Stomach smooth muscle (tissue), 2 donors: ENCODE results near the gene ARHGEF37.
"Not testable (repeated sequence)": the region's sequence is repeated elsewhere in the genome, so short reads cannot be mapped to it uniquely, and the experiment has no call there.

Source experiments
- H3K27ac ChIP-seq: one replicate; pipeline ENCODE4 v1.7.0; 2013; ENCODE audit warnings: mild to moderate bottlenecking, low read length, inconsistent platforms
- H3K27me3 ChIP-seq, 2 donors: one replicate each; pipeline ENCODE4 v1.7.0; 2013; ENCODE audit warnings: low read length in 2 of 2; ENCODE audit not compliant: insufficient read depth in 2 of 2, control insufficient read depth in 1 of 2
- H3K36me3 ChIP-seq, 2 donors: one replicate each; pipeline ENCODE4 v1.7.0; 2013; ENCODE audit warnings: low read length in 2 of 2; ENCODE audit not compliant: control insufficient read depth in 2 of 2, insufficient read depth in 2 of 2
- H3K4me1 ChIP-seq: one replicate; pipeline ENCODE4 v1.7.0; 2013; ENCODE audit warnings: low read length; ENCODE audit not compliant: control insufficient read depth, insufficient read depth
- H3K4me3 ChIP-seq, 2 donors: one replicate each; pipeline ENCODE4 v1.7.0; 2013; ENCODE audit warnings: low read length in 2 of 2
- H3K9ac ChIP-seq, 2 donors: one replicate each; pipeline ENCODE4 v1.7.0; 2013; ENCODE audit warnings: low read length in 2 of 2, mild to moderate bottlenecking in 1 of 2
- H3K9me3 ChIP-seq, 2 donors: one replicate each; pipeline ENCODE4 v1.7.0; 2013; ENCODE audit warnings: low read length in 2 of 2; ENCODE audit not compliant: control insufficient read depth in 2 of 2
- donor health status: healthy.
- donor health status: Pancreatic carcinoma.

Gene ARHGEF37

DNA sequence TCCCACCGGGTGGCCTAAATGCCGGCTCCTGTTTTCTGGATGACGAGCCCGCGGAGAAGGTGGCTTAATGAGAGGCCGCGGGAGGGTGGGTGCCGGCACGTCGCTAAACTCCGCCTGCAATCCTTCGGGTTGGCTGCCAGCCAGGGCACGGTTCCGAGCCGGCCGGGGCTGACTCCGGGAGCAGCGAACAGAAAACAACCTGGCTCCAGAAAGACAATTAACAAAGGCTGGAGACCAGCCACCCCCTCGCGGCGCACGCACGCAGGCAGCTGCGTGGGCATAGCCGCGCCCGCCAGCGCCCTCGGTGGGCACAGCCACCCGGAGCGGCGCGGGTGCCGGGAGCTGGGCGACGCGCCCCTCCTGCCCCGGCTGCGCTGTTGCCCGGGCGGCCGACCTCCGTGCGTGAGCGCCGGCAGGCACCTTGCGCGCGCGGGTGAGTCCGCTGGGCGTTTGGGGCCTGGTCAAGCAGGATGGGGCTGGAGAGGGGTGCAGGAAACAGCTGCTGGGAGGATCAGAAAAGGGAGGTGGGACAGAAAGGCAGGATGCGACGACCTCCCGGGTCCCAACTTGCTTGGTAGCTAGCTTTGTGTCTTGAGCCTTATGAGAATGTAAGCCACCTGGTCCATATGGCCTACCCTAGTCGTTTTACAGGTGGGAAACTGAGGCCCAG is at the start of gene ARHGEF37:
TSS of gene ARHGEF37 (plus strand) at position 307 of the 670 bp plus-strand sequence. CDS start 16,272 bp downstream, outside the sequence.
- Histone ChIP-seq H3K9ac (peak within 1 kb of the TSS; percentile 65 to 91), H3K27ac (peak within 1 kb of the TSS; percentile 94), H3K4me1 (peaks cover 30% of the 10 kb centered on the region), H3K36me3 (no peaks in the 10 kb centered on the region), H3K27me3 (no peaks in the 10 kb centered on the region), H3K4me3 (peak within 1 kb of the TSS; percentile 90 to 91), H3K9me3 (no peaks in the 10 kb centered on the region)

DNA sequence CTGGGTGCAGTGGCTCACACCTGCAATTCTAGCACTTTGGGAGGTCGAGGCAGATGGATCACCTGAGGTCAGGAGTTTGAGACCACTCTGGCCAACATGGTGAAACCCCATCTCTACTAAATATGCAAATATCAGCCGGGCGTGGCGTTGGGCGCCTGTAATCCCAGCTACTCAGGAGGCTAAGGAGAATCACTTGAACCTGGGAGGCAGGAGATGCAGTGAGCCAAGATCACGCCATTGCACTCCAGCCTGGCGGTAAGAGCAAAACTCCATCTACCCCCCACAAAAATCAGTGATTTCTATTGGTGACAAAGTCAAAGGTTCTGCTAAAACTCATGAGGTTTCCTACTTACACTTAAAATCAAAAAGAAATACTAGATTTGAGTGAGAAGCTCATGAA is 48.9 kb upstream of the ARHGEF37 start:
- no peak overlapping the region for H3K9ac ChIP-seq
- no peak overlapping the region for H3K4me3 ChIP-seq
- H3K27me3 ChIP-seq: no peaks in the 10 kb centered on the region
- H3K4me1 ChIP-seq: peaks cover 14% of the 10 kb centered on the region
- H3K9me3 ChIP-seq: no peaks in the 10 kb centered on the region
- H3K36me3 ChIP-seq: peaks cover 7% of the 10 kb centered on the region in 2 donors
- H3K27ac ChIP-seq: no peak overlapping the region

- not testable (repeated sequence) for H3K27me3 ChIP-seq, H3K27ac ChIP-seq, H3K9ac ChIP-seq, H3K4me3 ChIP-seq, H3K9me3 ChIP-seq
- H3K36me3 ChIP-seq: peaks cover 7 to 10% of the 10 kb centered on the region in 2 donors
- peaks cover 14% of the 10 kb centered on the region for H3K4me1 ChIP-seq
Measured at GRCh38 chr5:149535787-149536186, 45.5 kb upstream of the ARHGEF37 start.

DNA sequence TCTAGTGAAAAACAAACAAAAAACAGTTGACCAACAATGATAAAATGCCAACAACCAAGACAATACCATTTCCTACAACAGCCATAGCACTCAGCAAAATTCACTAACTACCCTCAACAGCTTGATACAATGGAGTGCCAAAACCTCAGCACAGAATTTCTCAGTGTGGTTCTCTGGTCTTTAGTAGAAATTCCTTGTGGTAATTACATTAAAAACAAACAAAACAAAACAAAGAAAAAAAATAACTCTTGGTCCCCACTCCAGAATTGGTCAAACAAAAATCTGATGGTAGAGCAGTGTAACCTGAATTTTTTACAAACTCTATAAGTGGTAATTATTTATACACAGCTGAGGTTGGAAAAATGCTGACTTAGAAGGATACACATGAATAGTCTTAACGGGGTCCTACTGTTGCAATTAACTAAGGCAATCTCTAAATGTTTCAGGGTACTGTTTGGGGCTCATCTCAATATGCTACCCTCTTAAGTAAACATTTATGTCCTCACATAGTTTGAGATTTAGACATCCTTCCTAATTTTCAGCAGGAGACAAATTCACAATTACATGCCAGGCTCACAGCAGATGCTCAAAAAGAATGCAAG is 43.8 kb upstream of the ARHGEF37 start:
- H3K36me3 ChIP-seq: peaks cover 7 to 13% of the 10 kb centered on the region in 2 donors
- H3K9me3 ChIP-seq: no peaks in the 10 kb centered on the region
- H3K9ac ChIP-seq: no peak overlapping the region
- H3K4me3 ChIP-seq: no peak overlapping the region
- H3K27me3 ChIP-seq: no peaks in the 10 kb centered on the region
- H3K4me1 ChIP-seq: peaks cover 19% of the 10 kb centered on the region
- no peak overlapping the region for H3K27ac ChIP-seq

DNA sequence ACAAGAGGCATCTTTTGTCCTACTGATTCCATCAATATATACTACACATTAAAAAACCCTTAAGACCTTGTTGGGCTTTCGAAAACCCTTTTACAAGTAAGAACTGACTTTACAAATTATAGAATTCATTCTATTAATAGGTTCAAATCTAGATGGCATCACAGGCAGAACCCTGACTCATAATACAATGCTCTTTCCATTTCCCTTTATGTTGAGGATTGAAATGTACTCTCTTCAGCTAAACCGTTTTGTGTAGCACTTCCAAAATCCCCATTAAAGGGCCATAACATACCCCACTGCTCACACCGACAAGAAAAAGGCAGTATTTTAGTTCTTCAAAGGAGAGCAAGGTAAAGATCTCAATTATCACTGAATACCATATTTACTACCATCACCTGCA is 41.2 kb upstream of the ARHGEF37 start:
- Histone ChIP-seq H3K4me3 (peak overlapping the region in 1 of 2 donors; percentile 35), H3K9ac (no peak overlapping the region), H3K27ac (no peak overlapping the region), H3K9me3 (no peaks in the 10 kb centered on the region), H3K27me3 (no peaks in the 10 kb centered on the region), H3K36me3 (peaks cover 10 to 12% of the 10 kb centered on the region in 2 donors), H3K4me1 (peaks cover 21% of the 10 kb centered on the region)

GRCh38 chr5:149541893-149542292 is 39.4 kb upstream of the ARHGEF37 start:
- H3K36me3 ChIP-seq: peaks cover 11 to 12% of the 10 kb centered on the region in 2 donors
- H3K9ac ChIP-seq: no peak overlapping the region
- no peak overlapping the region for H3K4me3 ChIP-seq
- no peaks in the 10 kb centered on the region for H3K9me3 ChIP-seq
- no peaks in the 10 kb centered on the region for H3K27me3 ChIP-seq
- no peak overlapping the region for H3K27ac ChIP-seq
- H3K4me1 ChIP-seq: peaks cover 20% of the 10 kb centered on the region

DNA sequence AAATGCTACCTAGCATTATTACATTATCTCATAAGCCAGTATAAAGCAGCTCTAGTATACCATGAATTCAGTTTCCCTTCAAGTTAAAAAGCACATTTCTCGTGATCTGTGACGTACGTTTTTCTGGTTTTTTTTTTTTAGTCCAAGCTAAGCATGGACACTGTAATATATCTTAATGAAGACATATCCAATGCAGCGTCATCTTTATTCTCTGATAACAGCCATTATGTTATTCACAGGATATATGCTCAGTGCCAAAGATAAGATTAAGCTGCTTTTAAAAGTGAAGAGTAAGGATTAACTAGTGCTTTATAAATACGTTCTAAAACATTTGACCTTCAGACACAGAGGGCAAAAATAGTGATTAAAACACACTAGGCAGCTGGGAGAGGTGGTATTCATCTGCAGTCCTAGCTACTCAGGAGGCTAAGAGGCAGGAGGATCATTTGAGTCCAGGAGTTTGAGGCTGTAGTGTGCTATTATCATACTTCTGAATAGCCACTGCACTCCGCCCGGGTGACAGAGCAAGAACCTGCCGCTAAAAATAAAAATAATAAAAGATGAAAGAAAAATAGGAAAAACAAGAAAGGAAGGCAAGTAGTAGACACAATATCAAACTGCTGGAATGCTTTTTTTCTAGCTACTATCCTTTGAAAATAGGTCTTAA is 37.8 kb upstream of the ARHGEF37 start:
- Histone ChIP-seq H3K4me1 (peaks cover 32% of the 10 kb centered on the region), H3K9ac (no peak overlapping the region), H3K36me3 (peaks cover 8 to 14% of the 10 kb centered on the region in 2 donors), H3K27ac (peak overlapping the region; percentile 2), H3K27me3 (no peaks in the 10 kb centered on the region), H3K4me3 (peak overlapping the region in 1 of 2 donors; percentile 10), H3K9me3 (no peaks in the 10 kb centered on the region)

DNA sequence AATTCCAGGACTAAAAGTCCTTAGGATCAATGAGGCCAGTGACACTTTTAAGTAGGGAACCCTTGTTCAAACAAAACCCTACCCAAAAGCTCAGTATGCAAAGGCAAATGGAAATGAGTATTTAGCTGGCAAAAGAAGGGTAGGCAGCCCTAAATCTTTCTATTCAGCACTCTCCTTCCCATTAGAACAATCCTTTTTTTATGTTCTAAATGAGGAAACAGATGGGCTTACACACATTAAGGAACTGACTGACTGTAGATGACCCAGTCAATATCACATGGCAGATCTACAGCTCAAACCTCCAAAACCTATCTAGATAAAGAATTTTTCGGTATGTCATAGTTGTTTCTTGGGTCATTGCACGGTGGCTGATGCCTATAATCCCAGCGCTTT is 37.3 kb upstream of the ARHGEF37 start:
- H3K4me3 ChIP-seq: peak overlapping the region in 1 of 2 donors; percentile 34
- H3K9me3 ChIP-seq: no peaks in the 10 kb centered on the region
- no peaks in the 10 kb centered on the region for H3K27me3 ChIP-seq
- no peak overlapping the region for H3K27ac ChIP-seq
- peaks cover 8 to 14% of the 10 kb centered on the region in 2 donors for H3K36me3 ChIP-seq
- peaks cover 34% of the 10 kb centered on the region for H3K4me1 ChIP-seq
- H3K9ac ChIP-seq: no peak overlapping the region

GRCh38 chr5:149545327-149545726 is 36.0 kb upstream of the ARHGEF37 start:
- Histone ChIP-seq H3K9me3 (no peaks in the 10 kb centered on the region), H3K4me1 (peaks cover 38% of the 10 kb centered on the region), H3K27me3 (no peaks in the 10 kb centered on the region), H3K36me3 (peaks cover 8 to 14% of the 10 kb centered on the region in 2 donors), H3K9ac (no peak overlapping the region), H3K4me3 (no peak overlapping the region), H3K27ac (no peak overlapping the region)

GRCh38 chr5:149546974-149547373 is 34.3 kb upstream of the ARHGEF37 start:
- H3K27me3 ChIP-seq: no peaks in the 10 kb centered on the region
- H3K27ac ChIP-seq: no peak overlapping the region
- H3K9me3 ChIP-seq: no peaks in the 10 kb centered on the region
- peak overlapping the region in 1 of 2 donors; percentile 37 for H3K9ac ChIP-seq
- H3K36me3 ChIP-seq: peaks cover 7 to 14% of the 10 kb centered on the region in 2 donors
- peak overlapping the region; percentile 9 to 35 for H3K4me3 ChIP-seq
- peaks cover 35% of the 10 kb centered on the region for H3K4me1 ChIP-seq
